Uterus (tissue), 2 donors: ENCODE data around the gene FAM118A.

Experiments
- POLR2A ChIP-seq, 2 donors: fragments of 450-650 bp; IDR thresholded peaks; one replicate each; pipeline ENCODE4 v1.6.1; 2016; ENCODE audit warnings: antibody characterized with exemption in 2 of 2, mild to moderate bottlenecking in 1 of 2, moderate library complexity in 1 of 2
- TF ChIP-seq, protein P1 (sequence below), 4 experiments: fragments of 200-600 bp in 2 of 4; fragments of 450-650 bp in 2 of 4; sonication (generic) in 2 of 4; IDR thresholded peaks; one replicate each; pipeline ENCODE4 v1.5.1; 2016 to 2019; ENCODE audit warnings: antibody characterized with exemption in 4 of 4, mild to moderate bottlenecking in 2 of 4, moderate library complexity in 1 of 4

DNA sequence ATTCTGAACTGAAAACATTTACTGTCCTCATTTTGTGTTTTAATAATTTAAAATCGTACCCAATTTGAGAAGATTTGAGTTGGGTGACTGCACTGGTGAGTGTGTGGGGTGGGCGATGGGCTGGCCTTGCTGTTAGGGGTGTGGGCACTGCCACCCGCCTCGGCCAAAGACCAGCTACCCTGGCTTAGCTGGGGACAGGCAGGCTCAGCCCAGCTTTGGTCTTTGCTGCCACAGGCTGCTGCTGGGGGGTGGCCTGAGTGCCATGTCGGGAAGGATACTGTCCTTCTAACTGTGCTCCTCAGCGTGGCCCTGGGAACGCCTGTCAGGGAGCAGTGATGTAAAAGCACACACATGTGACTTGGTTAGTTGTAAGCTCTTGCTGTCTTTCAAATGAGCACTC is 22.3 kb downstream of the FAM118A start:
- TF ChIP-seq, protein P1, sequence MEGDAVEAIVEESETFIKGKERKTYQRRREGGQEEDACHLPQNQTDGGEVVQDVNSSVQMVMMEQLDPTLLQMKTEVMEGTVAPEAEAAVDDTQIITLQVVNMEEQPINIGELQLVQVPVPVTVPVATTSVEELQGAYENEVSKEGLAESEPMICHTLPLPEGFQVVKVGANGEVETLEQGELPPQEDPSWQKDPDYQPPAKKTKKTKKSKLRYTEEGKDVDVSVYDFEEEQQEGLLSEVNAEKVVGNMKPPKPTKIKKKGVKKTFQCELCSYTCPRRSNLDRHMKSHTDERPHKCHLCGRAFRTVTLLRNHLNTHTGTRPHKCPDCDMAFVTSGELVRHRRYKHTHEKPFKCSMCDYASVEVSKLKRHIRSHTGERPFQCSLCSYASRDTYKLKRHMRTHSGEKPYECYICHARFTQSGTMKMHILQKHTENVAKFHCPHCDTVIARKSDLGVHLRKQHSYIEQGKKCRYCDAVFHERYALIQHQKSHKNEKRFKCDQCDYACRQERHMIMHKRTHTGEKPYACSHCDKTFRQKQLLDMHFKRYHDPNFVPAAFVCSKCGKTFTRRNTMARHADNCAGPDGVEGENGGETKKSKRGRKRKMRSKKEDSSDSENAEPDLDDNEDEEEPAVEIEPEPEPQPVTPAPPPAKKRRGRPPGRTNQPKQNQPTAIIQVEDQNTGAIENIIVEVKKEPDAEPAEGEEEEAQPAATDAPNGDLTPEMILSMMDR (IDR thresholded peaks at IDR 0.05), result no peak
- TF ChIP-seq POLR2A (IDR thresholded peaks at IDR 0.05), result no peak
